Epithelial cell of proximal tubule (primary cell): ENCODE results near the gene DST. TPM values are rescaled to one million over a fixed set of nuclear protein-coding genes. Genes with fewer than 3 reads are reported as not detected.

ENCODE experiments used
- DNase-seq: peaks from one replicate; pipeline ENCODE4 v3.0.0-alpha.2; 2011; ENCODE audit warnings: low read depth
- H3K4me3 ChIP-seq: 2 replicates; pipeline ENCODE4 v1.5.1; 2011; ENCODE audit warnings: low read depth, mild to moderate bottlenecking, low read length
- CTCF ChIP-seq: conservative IDR thresholded peaks from 2 replicates; pipeline ENCODE4 v1.5.1; 2012; ENCODE audit warnings: low read depth, mild to moderate bottlenecking, low read length
- total RNA-seq: library from RNA; depleted of rRNA; stranded (reverse); fragments of >200 nt; gene quantifications from 2 replicates; pipeline ENCODE4 v1.2.3, GENCODE V29; 2015

The DST gene
- total RNA-seq, 1 donor from 2014 or later, result 97.7 TPM

GRCh38 chr6:56541030-56541600 is 101.6 kb downstream of the DST start:
- no peak for DNase-seq
- peak overlapping the region; percentile 64 for H3K4me3 ChIP-seq
- TF ChIP-seq CTCF, result no peak

- no peak for DNase-seq
- H3K4me3 ChIP-seq, result peak overlapping the region; percentile 64
- no peak for TF ChIP-seq CTCF
Measured at GRCh38 chr6:56540232-56541029, 102.3 kb downstream of the DST start.

GRCh38 chr6:56539527-56540105 is 103.1 kb downstream of the DST start:
- H3K4me3 ChIP-seq, result peak overlapping the region; percentile 64
- TF ChIP-seq CTCF, result no peak
- DNase-seq, result no peak

GRCh38 chr6:56538851-56539250 is 103.8 kb downstream of the DST start:
- TF ChIP-seq CTCF, result no peak
- peak overlapping the region; percentile 64 for H3K4me3 ChIP-seq
- no peak for DNase-seq

- no peak for TF ChIP-seq CTCF
- no peak overlapping the region for H3K4me3 ChIP-seq
- no peak for DNase-seq
Measured at GRCh38 chr6:56537223-56537770, 105.4 kb downstream of the DST start.

GRCh38 chr6:56536536-56536935 is 106.2 kb downstream of the DST start:
- no peak for TF ChIP-seq CTCF
- no peak for DNase-seq
- H3K4me3 ChIP-seq, result no peak overlapping the region
